GM18511 (cell line): ENCODE results near the gene CEP57.
"Not testable (repeated sequence)": the region's sequence is repeated elsewhere in the genome, so short reads cannot be mapped to it uniquely, and the experiment has no call there.

Source experiments
- ATAC-seq: cut with Tn5 transposase; IDR thresholded peaks from one replicate; pipeline ENCODE4 v1.9.1; 2021; ENCODE audit warnings: mild to moderate bottlenecking, moderate library complexity; ENCODE audit not compliant: unreplicated experiment

CEP57 gene

GRCh38 chr11:95795627-95796295 is 5.5 kb downstream of the CEP57 start:
- no peak for ATAC-seq

- no peak for ATAC-seq
Measured at GRCh38 chr11:95796501-95796900, 6.2 kb downstream of the CEP57 start.

GRCh38 chr11:95799546-95799945 is 9.2 kb downstream of the CEP57 start:
- no peak for ATAC-seq

- no peak for ATAC-seq
Measured at GRCh38 chr11:95800438-95800837, 10.1 kb downstream of the CEP57 start.

- no peak for ATAC-seq
Measured at GRCh38 chr11:95802806-95803205, 12.5 kb downstream of the CEP57 start.

GRCh38 chr11:95803973-95804372 is 13.7 kb downstream of the CEP57 start:
- ATAC-seq, result no peak

GRCh38 chr11:95805869-95806268 is 15.6 kb downstream of the CEP57 start:
- ATAC-seq, result no peak

- not testable (repeated sequence) for ATAC-seq
Measured at GRCh38 chr11:95806464-95806863, 16.2 kb downstream of the CEP57 start.

- ATAC-seq, result not testable (repeated sequence)
Measured at GRCh38 chr11:95811052-95811451, 20.8 kb downstream of the CEP57 start.

GRCh38 chr11:95816037-95816436 is 25.7 kb downstream of the CEP57 start:
- no peak for ATAC-seq

GRCh38 chr11:95821640-95822039 is 31.3 kb downstream of the CEP57 start:
- no peak for ATAC-seq

- no peak for ATAC-seq
Measured at GRCh38 chr11:95827696-95828095, 37.4 kb downstream of the CEP57 start.

GRCh38 chr11:95829580-95830259 is 39.4 kb downstream of the CEP57 start:
- ATAC-seq, result no peak

GRCh38 chr11:95831198-95831883 is 41.0 kb downstream of the CEP57 start:
- no peak for ATAC-seq

- ATAC-seq, result no peak
Measured at GRCh38 chr11:95832763-95833162, 42.5 kb downstream of the CEP57 start.

GRCh38 chr11:95833378-95833777 is 43.1 kb downstream of the CEP57 start:
- ATAC-seq, result no peak

- ATAC-seq, result no peak
Measured at GRCh38 chr11:95835351-95835750, 45.1 kb downstream of the CEP57 start.

- peak; percentile 94 for ATAC-seq
Measured at GRCh38 chr11:95835768-95836488, 45.6 kb downstream of the CEP57 start.

GRCh38 chr11:95845167-95845566 is 54.9 kb downstream of the CEP57 start:
- no peak for ATAC-seq

GRCh38 chr11:95849087-95849825 is 59.0 kb downstream of the CEP57 start:
- ATAC-seq, result peak; percentile 76

- no peak for ATAC-seq
Measured at GRCh38 chr11:95850137-95850536, 59.8 kb downstream of the CEP57 start.
